GM12864 (cell line): ENCODE data around the gene BBS1.

ENCODE experiments used
- DNase-seq: peaks from one replicate; pipeline ENCODE4 v3.0.0-alpha.2; 2011; ENCODE audit warnings: low read depth
- H3K4me3 ChIP-seq: 2 replicates; pipeline ENCODE4 v1.5.1; 2011; ENCODE audit warnings: mild to moderate bottlenecking, low read depth, low read length, control low read depth
- CTCF ChIP-seq: IDR thresholded peaks from 2 replicates; pipeline ENCODE4 v1.5.1; 2011; ENCODE audit warnings: low read depth, mild to moderate bottlenecking, moderate library complexity, low read length, control low read depth, inconsistent platforms; ENCODE audit errors: missing control alignments

BBS1 gene

DNA sequence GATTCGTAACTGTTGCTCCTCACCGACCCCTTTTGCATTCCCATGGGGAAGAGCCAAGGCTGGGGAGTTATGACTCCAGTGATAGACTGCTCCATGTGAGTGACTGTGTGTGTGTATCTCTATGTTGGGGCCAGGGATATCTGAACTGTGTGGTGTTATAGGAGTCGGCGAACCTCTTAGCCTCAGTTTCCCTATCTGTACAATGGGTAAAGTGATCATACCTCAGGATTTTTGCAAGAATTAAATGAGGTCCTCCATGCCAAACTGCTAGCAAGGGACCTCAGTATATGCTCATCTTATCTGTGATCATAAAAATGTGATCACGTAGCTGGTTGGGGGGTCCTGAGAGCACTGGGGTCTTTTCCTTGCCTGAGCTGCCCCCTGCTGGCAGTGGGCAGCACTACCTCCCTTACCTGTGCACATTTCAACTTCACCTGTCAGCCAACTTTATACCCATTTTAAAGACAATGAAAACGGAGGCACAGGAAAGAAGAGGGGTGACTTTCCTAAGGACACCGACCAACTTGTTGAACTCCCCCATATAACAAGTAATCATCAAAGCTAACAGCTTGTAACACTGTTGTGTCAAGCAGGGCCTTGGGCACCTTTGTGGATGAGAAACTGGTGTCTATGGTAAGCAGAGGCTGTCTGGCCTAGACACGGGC is 31.6 kb upstream of the BBS1 start:
- no peak for DNase-seq
- H3K4me3 ChIP-seq = peak overlapping the region; percentile 87
- TF ChIP-seq CTCF = peak; percentile 96

DNA sequence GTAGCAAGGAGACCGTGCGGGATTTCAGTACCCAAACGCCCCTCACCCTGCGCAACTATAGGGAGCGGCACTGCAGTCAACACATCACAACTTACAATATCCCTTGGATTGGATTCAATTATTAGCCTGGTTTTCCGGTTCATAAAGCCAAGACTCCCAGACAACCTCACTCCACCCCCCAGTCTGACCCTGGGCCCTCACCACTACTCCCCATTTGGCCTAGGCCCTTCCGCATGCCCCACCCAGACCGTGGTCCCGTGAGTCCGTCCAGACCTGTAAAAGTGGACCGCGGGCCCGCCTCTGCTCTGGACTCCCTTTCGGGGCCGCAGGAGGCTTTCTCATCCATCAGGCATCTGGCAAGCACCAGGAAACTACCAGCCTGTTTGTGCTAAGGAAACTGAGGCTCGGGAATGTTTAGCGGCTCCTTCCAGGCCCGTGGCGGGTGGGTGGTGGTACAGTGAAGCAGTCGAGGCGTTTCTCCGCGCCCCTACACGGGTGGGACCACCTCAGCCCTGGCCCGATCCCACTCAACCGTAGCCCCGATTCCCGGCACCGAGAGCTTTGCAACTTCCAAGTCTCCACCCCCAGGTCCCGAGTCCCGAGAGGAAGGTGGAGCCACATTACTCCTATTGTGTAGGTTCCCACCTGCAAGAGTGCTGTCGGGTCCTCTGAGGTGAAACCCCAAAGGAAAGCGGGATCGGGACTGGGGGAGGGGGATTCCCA is 30.9 kb upstream of the BBS1 start:
- DNase-seq = no peak
- TF ChIP-seq CTCF = no peak
- H3K4me3 ChIP-seq = peak overlapping the region; percentile 87

DNA sequence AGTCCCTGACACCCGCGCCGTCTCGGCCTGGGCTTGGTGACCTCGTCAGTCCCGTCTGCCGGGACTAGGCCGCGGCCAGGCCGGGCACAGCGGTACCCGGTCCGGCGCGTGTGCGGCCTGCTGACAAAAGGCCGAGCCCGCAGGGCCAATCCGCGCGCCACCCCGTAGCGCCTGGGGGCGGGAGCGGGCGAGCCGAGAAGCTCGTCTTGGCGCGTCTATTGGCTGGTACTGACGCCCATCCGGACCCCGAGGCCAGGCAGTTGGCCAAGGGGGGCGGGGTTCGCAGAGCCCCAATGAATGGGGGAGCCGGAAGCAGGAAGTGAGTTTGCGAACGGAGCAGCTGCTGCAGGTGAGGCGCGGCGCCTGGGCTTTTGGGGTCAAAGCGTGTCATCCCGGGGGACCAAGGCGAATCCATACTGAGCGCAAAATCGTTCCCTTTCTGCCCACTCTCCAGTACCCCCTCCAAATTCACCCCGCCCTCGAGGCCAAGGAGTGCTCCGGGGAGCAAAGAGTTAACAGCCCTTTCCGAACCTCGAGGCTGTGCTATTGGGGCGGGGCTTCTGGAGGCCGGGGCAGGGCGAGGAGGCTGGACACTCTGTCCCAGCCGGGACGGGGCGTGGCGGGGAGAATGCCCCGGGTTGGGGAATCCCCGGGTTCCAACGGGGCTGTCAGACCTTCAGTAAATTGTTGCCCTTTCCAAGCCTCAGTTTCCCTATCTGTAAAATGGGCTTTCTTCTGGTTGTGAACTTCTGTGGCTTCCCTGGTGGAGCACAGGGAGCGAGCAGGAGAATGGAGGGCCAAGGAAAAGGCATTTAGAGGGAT is 30.1 kb upstream of the BBS1 start, which contains the start of gene DPP3:
TSS of gene DPP3 (plus strand) at position 318 of the 822 bp plus-strand sequence. CDS start 1,767 bp downstream, outside the sequence.
- H3K4me3 ChIP-seq = peak within 1 kb of the TSS; percentile 87
- peak; percentile 86 for DNase-seq
- no peak for TF ChIP-seq CTCF

DNA sequence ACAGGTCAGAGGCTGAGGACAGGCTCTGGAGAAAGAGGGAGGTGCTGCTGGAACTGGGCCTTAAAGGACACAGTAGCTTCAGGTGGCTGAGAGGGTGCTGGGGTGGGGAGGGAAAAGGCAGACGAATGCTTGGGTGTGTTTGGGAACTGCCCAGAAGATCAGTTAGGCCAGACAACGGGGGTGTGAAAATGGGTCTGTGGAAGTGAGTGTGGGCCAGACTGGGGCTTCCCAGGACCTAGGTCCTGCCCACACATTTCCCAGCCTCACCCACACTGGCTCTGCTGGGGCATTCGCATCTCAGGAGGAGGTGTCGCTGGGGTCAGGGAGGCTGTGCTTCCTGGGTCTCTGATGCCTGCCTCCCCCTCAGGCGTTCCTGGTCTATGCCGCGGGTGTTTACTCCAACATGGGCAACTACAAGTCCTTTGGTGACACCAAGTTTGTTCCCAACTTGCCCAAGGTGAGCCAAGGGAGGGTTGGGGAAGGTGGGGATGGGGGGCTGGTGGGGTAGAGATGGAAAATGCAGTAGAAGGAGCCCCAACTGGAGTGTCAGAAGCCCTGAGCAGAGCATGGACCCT is 25.5 kb upstream of the BBS1 start:
- DNase-seq = no peak

DNA sequence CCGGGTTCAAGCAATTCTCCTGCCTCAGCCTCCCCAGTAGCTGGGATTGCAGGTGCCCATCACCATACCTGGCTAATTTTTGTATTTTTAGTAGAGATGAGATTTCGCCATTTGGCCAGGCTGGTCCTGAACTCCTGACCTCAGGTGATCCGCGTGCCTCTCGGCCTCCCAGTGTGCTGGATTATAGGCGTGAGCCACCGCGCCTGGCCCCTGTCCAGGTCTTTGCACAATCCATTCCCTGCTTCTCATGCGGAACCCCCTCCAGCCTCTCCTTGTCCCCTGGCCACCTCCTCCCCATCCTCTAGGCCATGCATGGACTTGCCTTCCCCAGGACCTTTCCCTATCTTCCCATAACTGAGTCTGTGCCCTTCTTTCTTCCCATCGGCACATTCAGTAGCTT is 21.5 kb upstream of the BBS1 start:
- no peak for DNase-seq
- H3K4me3 ChIP-seq = no peak overlapping the region
- no peak for TF ChIP-seq CTCF

More for the DNA sequence above, 25.5 kb upstream of the BBS1 start:
- no peak for TF ChIP-seq CTCF
- no peak overlapping the region for H3K4me3 ChIP-seq

- H3K4me3 ChIP-seq = no peak overlapping the region
- no peak for TF ChIP-seq CTCF
- no peak for DNase-seq
Observed at GRCh38 chr11:66489636-66490035, 20.8 kb upstream of the BBS1 start.
